Superior temporal gyrus (tissue), 1 donor: ENCODE results near the gene PTGER4.

Source experiments
- DNase-seq: peaks from one replicate; pipeline ENCODE4 v3.0.0-alpha.2; 2016; ENCODE audit errors: extremely low spot score

Gene PTGER4

GRCh38 chr5:40669606-40670390, 9.9 kb upstream of the PTGER4 start:
- DNase-seq: no peak

GRCh38 chr5:40672425-40672824, 7.3 kb upstream of the PTGER4 start:
- DNase-seq: no peak

- DNase-seq: no peak
Observed at GRCh38 chr5:40674661-40675235, 5.0 kb upstream of the PTGER4 start.

GRCh38 chr5:40675396-40676133, 4.2 kb upstream of the PTGER4 start:
- DNase-seq: no peak

- no peak for DNase-seq
Observed at GRCh38 chr5:40676613-40677343, 2.9 kb upstream of the PTGER4 start.

GRCh38 chr5:40677456-40677855, 2.3 kb upstream of the PTGER4 start:
- no peak for DNase-seq

GRCh38 chr5:40678026-40678425, 1.7 kb upstream of the PTGER4 start:
- DNase-seq: no peak

- no peak for DNase-seq
Observed at GRCh38 chr5:40678460-40679147, 1.1 kb upstream of the PTGER4 start.

- peak; percentile 40 for DNase-seq
Observed at GRCh38 chr5:40679148-40679912, 385 bp upstream of the PTGER4 start.

GRCh38 chr5:40680741-40681362, 1.1 kb downstream of the PTGER4 start:
- no peak for DNase-seq

- no peak for DNase-seq
Observed at GRCh38 chr5:40681363-40682153, 1.8 kb downstream of the PTGER4 start.

- DNase-seq: no peak
Observed at GRCh38 chr5:40682154-40683017, 2.7 kb downstream of the PTGER4 start.

GRCh38 chr5:40683305-40683704, 3.6 kb downstream of the PTGER4 start:
- peak; percentile 14 for DNase-seq

- DNase-seq: no peak
Observed at GRCh38 chr5:40685193-40685592, 5.5 kb downstream of the PTGER4 start.

GRCh38 chr5:40685976-40686486, 6.3 kb downstream of the PTGER4 start:
- DNase-seq: no peak

- DNase-seq: no peak
Observed at GRCh38 chr5:40687321-40687720, 7.6 kb downstream of the PTGER4 start.

- DNase-seq: peak; percentile 97
Observed at GRCh38 chr5:40688127-40688761, 8.5 kb downstream of the PTGER4 start.

GRCh38 chr5:40688996-40689395, 9.3 kb downstream of the PTGER4 start:
- no peak for DNase-seq
